ENCODE data around the gene SLC22A3. TPM values are rescaled to one million over a fixed set of nuclear protein-coding genes. Genes with fewer than 3 reads are reported as not detected.

Gene SLC22A3
- total RNA-seq, 1 donor from 2014 or later = 1.7 TPM

DNA sequence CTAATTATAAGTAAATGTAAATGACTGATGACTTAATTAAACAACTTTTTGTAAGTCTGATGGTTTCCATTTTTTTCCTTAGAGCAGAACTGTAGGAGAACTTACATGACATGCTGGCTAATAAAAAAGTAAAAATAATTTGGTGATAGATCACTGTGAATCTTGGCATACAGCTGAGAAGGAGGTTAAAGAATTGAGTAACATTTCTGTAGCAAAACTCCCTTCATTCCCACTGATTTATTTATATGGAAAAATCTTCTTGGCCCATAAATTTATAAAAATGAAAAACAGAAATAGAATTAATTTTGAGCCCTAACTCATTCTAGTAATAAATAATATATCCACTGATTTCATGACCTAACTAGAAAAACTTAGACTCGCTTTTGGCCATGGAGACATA is 48.1 kb downstream of the SLC22A3 start:
- TF ChIP-seq CTCF (IDR thresholded peaks at IDR 0.05; ENCODE audit: unreplicated experiment) = no peak
- no peak overlapping the region for H3K4me3 Mint-ChIP-seq (ENCODE audit: low read depth)
- H3K36me3 Mint-ChIP-seq (ENCODE audit: insufficient read depth) = no peaks in the 10 kb centered on the region
- H3K9me3 Mint-ChIP-seq (ENCODE audit: low read depth) = peaks cover 7% of the 10 kb centered on the region
- H3K4me1 Mint-ChIP-seq (ENCODE audit: low read depth) = peaks cover 18% of the 10 kb centered on the region
- no peak overlapping the region for H3K27ac Mint-ChIP-seq
- DNase-seq (ENCODE audit: low spot score, unreplicated experiment) = no peak
- H3K27me3 Mint-ChIP-seq = no peaks in the 10 kb centered on the region

DNA sequence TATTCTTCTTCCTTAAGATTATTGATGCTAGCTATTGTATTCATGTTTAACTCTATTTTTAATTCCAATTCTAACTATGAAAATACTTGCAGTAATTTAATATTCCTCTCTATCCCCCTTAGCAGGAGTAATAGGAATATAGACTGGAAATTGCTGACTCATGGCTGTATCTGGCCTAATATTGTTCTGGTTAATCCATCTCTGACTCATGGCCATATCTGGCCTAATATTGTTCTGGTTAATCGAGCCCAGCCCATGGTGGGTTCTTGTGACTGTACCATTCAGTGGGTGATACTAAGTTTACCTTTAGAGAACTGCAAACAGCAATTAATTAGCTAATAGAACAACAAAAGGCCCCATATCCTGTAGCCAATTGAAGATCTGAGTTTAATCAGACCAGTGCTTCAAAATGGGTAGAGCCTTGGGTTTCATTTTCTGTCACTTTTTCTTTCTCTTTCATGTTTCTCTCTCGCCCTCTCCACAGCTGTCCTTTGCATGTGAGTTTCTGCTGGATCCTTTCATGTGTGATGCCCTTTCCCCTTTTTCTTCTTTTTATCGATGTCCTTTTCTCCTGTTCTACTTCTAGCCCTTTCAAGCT is 50.6 kb downstream of the SLC22A3 start:
- Mint-ChIP-seq H3K27ac (no peak overlapping the region), H3K9me3 (ENCODE audit: low read depth) (peaks cover 4% of the 10 kb centered on the region), H3K4me3 (ENCODE audit: low read depth) (no peak overlapping the region), H3K36me3 (ENCODE audit: insufficient read depth) (no peaks in the 10 kb centered on the region), H3K4me1 (ENCODE audit: low read depth) (peaks cover 17% of the 10 kb centered on the region), H3K27me3 (no peaks in the 10 kb centered on the region)
- DNase-seq (ENCODE audit: low spot score, unreplicated experiment) = no peak
- no peak for TF ChIP-seq CTCF (IDR thresholded peaks at IDR 0.05; ENCODE audit: unreplicated experiment)

- Mint-ChIP-seq H3K4me3 (ENCODE audit: low read depth) (no peak overlapping the region), H3K36me3 (ENCODE audit: insufficient read depth) (no peaks in the 10 kb centered on the region), H3K27ac (no peak overlapping the region), H3K27me3 (no peaks in the 10 kb centered on the region), H3K9me3 (ENCODE audit: low read depth) (peaks cover 3% of the 10 kb centered on the region), H3K4me1 (ENCODE audit: low read depth) (peaks cover 10% of the 10 kb centered on the region)
- TF ChIP-seq CTCF (IDR thresholded peaks at IDR 0.05; ENCODE audit: unreplicated experiment) = no peak
- DNase-seq (ENCODE audit: low spot score, unreplicated experiment) = no peak
Measured at GRCh38 chr6:160400446-160400845, 52.3 kb downstream of the SLC22A3 start.

- DNase-seq (ENCODE audit: low spot score, unreplicated experiment) = no peak
- H3K4me1 Mint-ChIP-seq (ENCODE audit: low read depth) = no peaks in the 10 kb centered on the region
- no peaks in the 10 kb centered on the region for H3K9me3 Mint-ChIP-seq (ENCODE audit: low read depth)
- H3K4me3 Mint-ChIP-seq (ENCODE audit: low read depth) = no peak overlapping the region
- H3K27ac Mint-ChIP-seq = no peak overlapping the region
- no peak for TF ChIP-seq CTCF (IDR thresholded peaks at IDR 0.05; ENCODE audit: unreplicated experiment)
- H3K27me3 Mint-ChIP-seq = no peaks in the 10 kb centered on the region
- no peaks in the 10 kb centered on the region for H3K36me3 Mint-ChIP-seq (ENCODE audit: insufficient read depth)
Measured at GRCh38 chr6:160408528-160408927, 60.4 kb downstream of the SLC22A3 start.

DNA sequence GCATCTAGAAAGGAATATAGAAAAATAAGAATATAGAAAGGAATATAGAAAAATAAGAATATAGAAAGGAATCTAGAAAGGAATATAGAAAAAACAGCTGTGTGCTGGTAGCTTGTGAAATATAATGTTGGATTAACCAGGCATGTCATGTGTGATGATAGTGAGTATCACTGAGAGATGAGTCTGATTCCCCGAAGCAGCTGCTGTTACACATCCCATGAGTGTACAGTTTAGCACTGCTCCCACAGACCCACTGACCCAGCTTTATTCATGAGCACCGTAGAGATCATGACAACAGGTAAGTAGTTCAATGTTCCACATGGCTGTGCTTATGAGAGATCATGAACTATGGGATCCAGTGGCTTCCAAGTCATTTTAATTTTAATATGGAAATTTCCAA is 64.8 kb downstream of the SLC22A3 start:
- H3K4me3 Mint-ChIP-seq (ENCODE audit: low read depth) = no peak overlapping the region
- no peaks in the 10 kb centered on the region for H3K27me3 Mint-ChIP-seq
- no peaks in the 10 kb centered on the region for H3K4me1 Mint-ChIP-seq (ENCODE audit: low read depth)
- no peak for TF ChIP-seq CTCF (IDR thresholded peaks at IDR 0.05; ENCODE audit: unreplicated experiment)
- H3K27ac Mint-ChIP-seq = no peak overlapping the region
- H3K9me3 Mint-ChIP-seq (ENCODE audit: low read depth) = no peaks in the 10 kb centered on the region
- no peak for DNase-seq (ENCODE audit: low spot score, unreplicated experiment)
- H3K36me3 Mint-ChIP-seq (ENCODE audit: insufficient read depth) = no peaks in the 10 kb centered on the region

All from progenitor cell of endocrine pancreas (in vitro differentiated cells).